HG02678 (cell line): Measurements from ENCODE around the gene ZNF714.

ENCODE experiments used
- ATAC-seq: cut with Tn5 transposase; IDR thresholded peaks from one replicate; pipeline ENCODE4 v1.9.1; 2021; ENCODE audit warnings: mild to moderate bottlenecking, moderate library complexity; ENCODE audit not compliant: unreplicated experiment

Gene ZNF714

GRCh38 chr19:21082011-21082975 is at the start of gene ZNF714:
TSS of gene ZNF714 (plus strand) at chr19:21082203. CDS start at chr19:21098269, 16,066 bp downstream.
- peak; percentile 94 for ATAC-seq

GRCh38 chr19:21045028-21045427 is 37.0 kb upstream of the ZNF714 start:
- no peak for ATAC-seq

- ATAC-seq, result no peak
These were observed 35.5 kb upstream of the ZNF714 start for GRCh38 chr19:21046489-21046888.

- ATAC-seq, result no peak
These were observed 34.3 kb upstream of the ZNF714 start for GRCh38 chr19:21047716-21048115.

- ATAC-seq, result no peak
These were observed 29.1 kb upstream of the ZNF714 start for GRCh38 chr19:21052902-21053301.

GRCh38 chr19:21065336-21065735 is 16.7 kb upstream of the ZNF714 start:
- ATAC-seq, result no peak

- no peak for ATAC-seq
These were observed 2.3 kb downstream of the ZNF714 start for GRCh38 chr19:21084343-21084742.

- no peak for ATAC-seq
These were observed 5.9 kb downstream of the ZNF714 start for GRCh38 chr19:21087871-21088270.

- no peak for ATAC-seq
These were observed 10.1 kb downstream of the ZNF714 start for GRCh38 chr19:21092109-21092508.

GRCh38 chr19:21094347-21095025 is 12.5 kb downstream of the ZNF714 start:
- no peak for ATAC-seq

- ATAC-seq, result no peak
These were observed 16.3 kb downstream of the ZNF714 start for GRCh38 chr19:21098291-21098690.

GRCh38 chr19:21101521-21102242 is 19.7 kb downstream of the ZNF714 start:
- ATAC-seq, result no peak

- ATAC-seq, result no peak
These were observed 27.1 kb downstream of the ZNF714 start for GRCh38 chr19:21109116-21109515.

GRCh38 chr19:21110183-21110582 is 28.2 kb downstream of the ZNF714 start:
- no peak for ATAC-seq

- no peak for ATAC-seq
These were observed 33.4 kb downstream of the ZNF714 start for GRCh38 chr19:21115430-21115829.

GRCh38 chr19:21117041-21117907 is 35.3 kb downstream of the ZNF714 start:
- no peak for ATAC-seq

GRCh38 chr19:21126078-21126477 is 44.1 kb downstream of the ZNF714 start:
- no peak for ATAC-seq

GRCh38 chr19:21127001-21127400 is 45.0 kb downstream of the ZNF714 start:
- ATAC-seq, result no peak

- ATAC-seq, result no peak
These were observed 45.9 kb downstream of the ZNF714 start for GRCh38 chr19:21127898-21128297.
